ENCODE measurements around the gene KCNMA1. TPM values are rescaled to one million over a fixed set of nuclear protein-coding genes. Genes with fewer than 3 reads are reported as not detected.

Gene KCNMA1
- total RNA-seq, 1 experiment from 2014 or later, result 0.70 TPM

- H2AFZ ChIP-seq, result no peak overlapping the region
- no TSS peak for BruUV-seq (replicated peaks)
- no peak overlapping the region for H3K4me2 ChIP-seq
- H3K79me2 ChIP-seq (ENCODE audit: low read depth), result no peaks in the 10 kb centered on the region
- no peaks in the 10 kb centered on the region for H3K9me2 ChIP-seq (ENCODE audit: insufficient read depth)
- no peaks in the 10 kb centered on the region for H3K36me3 ChIP-seq (ENCODE audit: low read depth)
- POLR2A ChIA-PET (ENCODE audit: unreplicated experiment), result no interaction called here
- intact Hi-C loops (cut with micrococcal nuclease; ENCODE audit: unreplicated experiment), result no loop called here
- H3K4me1 ChIP-seq (replicated peaks; ENCODE audit: insufficient read depth), result no peaks in the 10 kb centered on the region
- peak in 1 of 2 experiments; percentile 28 for DNase-seq
- peak; percentile 67 for TF ChIP-seq CTCF (conservative IDR thresholded peaks at IDR 0.05)
- no peak for TF ChIP-seq EZH2 (IDR thresholded peaks at IDR 0.05; ENCODE audit: low read depth)
- H3K4me3 ChIP-seq, result no peak overlapping the region
- peaks cover 14% of the 10 kb centered on the region for H3K27me3 ChIP-seq (ENCODE audit: insufficient read depth, low read depth)
- H3K9me3 ChIP-seq (ENCODE audit: insufficient read depth, low read depth), result no peaks in the 10 kb centered on the region
- no peaks in the 10 kb centered on the region for H3F3A ChIP-seq (ENCODE audit: insufficient read depth, low read depth)
- no peaks in the 10 kb centered on the region for H4K20me1 ChIP-seq (ENCODE audit: insufficient read depth)
- no peak overlapping the region for H3K27ac ChIP-seq
- CTCF ChIA-PET, result no interaction called here
These were observed 600.4 kb downstream of the KCNMA1 start for GRCh38 chr10:77036993-77037734.

DNA sequence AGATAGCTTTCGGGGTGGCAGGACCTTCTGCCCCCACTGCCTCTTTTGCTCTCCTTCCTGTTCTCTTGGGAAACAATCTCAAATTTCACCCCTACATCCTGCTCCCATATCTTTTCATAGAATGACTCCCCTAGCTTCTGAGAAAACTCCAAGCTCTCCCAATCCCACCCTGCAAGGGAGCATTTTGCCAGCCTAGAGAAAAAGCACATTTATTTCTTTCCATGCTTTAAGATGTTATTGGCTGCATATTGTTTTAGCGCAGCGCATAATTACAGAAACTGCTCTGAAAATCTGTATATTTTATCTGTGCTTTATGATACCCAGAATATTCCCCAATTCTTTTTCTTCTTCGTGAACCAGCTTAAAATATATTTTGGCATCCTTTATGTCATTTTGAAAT is 601.3 kb downstream of the KCNMA1 start:
- ChIA-PET CTCF (no interaction called here), POLR2A (ENCODE audit: unreplicated experiment) (no interaction called here)
- Histone ChIP-seq H3K4me2 (no peak overlapping the region), H3K27ac (no peak overlapping the region), H3K36me3 (ENCODE audit: low read depth) (no peaks in the 10 kb centered on the region), H3K79me2 (ENCODE audit: low read depth) (no peaks in the 10 kb centered on the region), H2AFZ (no peak overlapping the region), H3K9me3 (ENCODE audit: insufficient read depth, low read depth) (no peaks in the 10 kb centered on the region), H3K4me1 (replicated peaks; ENCODE audit: insufficient read depth) (no peaks in the 10 kb centered on the region), H3F3A (ENCODE audit: insufficient read depth, low read depth) (no peaks in the 10 kb centered on the region), H4K20me1 (ENCODE audit: insufficient read depth) (no peaks in the 10 kb centered on the region), H3K4me3 (no peak overlapping the region), H3K27me3 (ENCODE audit: insufficient read depth, low read depth) (peaks cover 14% of the 10 kb centered on the region), H3K9me2 (ENCODE audit: insufficient read depth) (no peaks in the 10 kb centered on the region)
- TF ChIP-seq CTCF (conservative IDR thresholded peaks at IDR 0.05), result no peak
- no peak for TF ChIP-seq EZH2 (IDR thresholded peaks at IDR 0.05; ENCODE audit: low read depth)
- no TSS peak for BruUV-seq (replicated peaks)
- intact Hi-C loops (cut with micrococcal nuclease; ENCODE audit: unreplicated experiment), result no loop called here
- DNase-seq, result peak in 1 of 2 experiments; percentile 29

DNA sequence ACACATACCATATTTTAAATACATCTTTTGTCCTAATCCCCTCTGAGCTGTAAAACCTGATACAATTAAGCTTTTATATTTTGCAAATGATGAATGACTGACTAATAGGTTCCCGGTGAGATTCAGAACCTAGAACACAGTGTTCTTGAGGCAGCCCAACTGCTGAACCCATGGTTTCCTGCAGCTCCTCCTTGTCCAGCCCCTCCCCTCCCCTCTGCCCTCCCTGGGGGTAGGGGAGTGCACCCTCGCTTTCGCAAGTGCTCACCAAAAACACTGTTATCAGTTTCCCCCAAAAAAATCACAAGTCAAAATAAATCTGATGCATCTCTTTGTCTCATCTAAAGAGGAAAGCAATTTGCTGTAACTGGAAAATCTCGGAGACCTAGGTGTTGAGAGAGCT is 602.8 kb downstream of the KCNMA1 start:
- peak in 1 of 2 experiments; percentile 22 for DNase-seq
- Histone ChIP-seq H3F3A (ENCODE audit: insufficient read depth, low read depth) (no peaks in the 10 kb centered on the region), H3K4me1 (replicated peaks; ENCODE audit: insufficient read depth) (no peaks in the 10 kb centered on the region), H3K9me2 (ENCODE audit: insufficient read depth) (no peaks in the 10 kb centered on the region), H3K9me3 (ENCODE audit: insufficient read depth, low read depth) (no peaks in the 10 kb centered on the region), H3K36me3 (ENCODE audit: low read depth) (no peaks in the 10 kb centered on the region), H2AFZ (no peak overlapping the region), H3K4me3 (no peak overlapping the region), H3K79me2 (ENCODE audit: low read depth) (no peaks in the 10 kb centered on the region), H3K27ac (no peak overlapping the region), H3K27me3 (ENCODE audit: insufficient read depth, low read depth) (peaks cover 14% of the 10 kb centered on the region), H4K20me1 (ENCODE audit: insufficient read depth) (no peaks in the 10 kb centered on the region), H3K4me2 (no peak overlapping the region)
- intact Hi-C loops (cut with micrococcal nuclease; ENCODE audit: unreplicated experiment), result no loop called here
- ChIA-PET POLR2A (ENCODE audit: unreplicated experiment) (no interaction called here), CTCF (no interaction called here)
- TF ChIP-seq EZH2 (IDR thresholded peaks at IDR 0.05; ENCODE audit: low read depth) (no peak), CTCF (conservative IDR thresholded peaks at IDR 0.05) (no peak)
- BruUV-seq (replicated peaks), result no TSS peak

Data from PC-9 (cell line).